Neural progenitor cell (in vitro differentiated cells): ENCODE data around the gene RABAC1. TPM values are rescaled to one million over a fixed set of nuclear protein-coding genes. Genes with fewer than 3 reads are reported as not detected.

Experiments used
- DNase-seq: peaks from one replicate; pipeline ENCODE4 v3.0.0-alpha.2; 2016; ENCODE audit warnings: low spot score
- H2AFZ ChIP-seq: fragments of 200-600 bp; sonication (generic); replicated peaks from 2 replicates; pipeline ENCODE4 v1.6.1; 2016; ENCODE audit warnings: antibody characterized with exemption
- H3F3A ChIP-seq: fragments of 200-600 bp; sonication (generic); 2 replicates; pipeline ENCODE4 v1.6.1; 2016; ENCODE audit warnings: antibody characterized with exemption, low read depth
- H3K27ac ChIP-seq: fragments of 200-600 bp; sonication (generic); 2 replicates; pipeline ENCODE4 v1.5.1; 2016; ENCODE audit warnings: mild to moderate bottlenecking
- H3K27me3 ChIP-seq: fragments of 200-600 bp; sonication (generic); 2 replicates; pipeline ENCODE4 v1.6.1; 2016; ENCODE audit warnings: mild to moderate bottlenecking, moderate library complexity
- H3K36me3 ChIP-seq: fragments of 200-600 bp; sonication (generic); 2 replicates; pipeline ENCODE4 v1.5.1; 2016
- H3K4me1 ChIP-seq: fragments of 200-600 bp; sonication (generic); 2 replicates; pipeline ENCODE4 v1.6.1; 2016; ENCODE audit warnings: mixed run types
- H3K4me2 ChIP-seq: fragments of 200-600 bp; sonication (generic); 2 replicates; pipeline ENCODE4 v1.6.1; 2016
- H3K4me3 ChIP-seq: fragments of 200-600 bp; sonication (generic); 2 replicates; pipeline ENCODE4 v1.5.1; 2016
- H3K79me2 ChIP-seq: fragments of 200-600 bp; sonication (generic); 2 replicates; pipeline ENCODE4 v1.6.1; 2016; ENCODE audit warnings: low read depth
- H3K9ac ChIP-seq: fragments of 200-600 bp; sonication (generic); 2 replicates; pipeline ENCODE4 v1.6.1; 2016
- H3K9me3 ChIP-seq: fragments of 200-600 bp; sonication (generic); 2 replicates; pipeline ENCODE4 v1.5.1; 2016; ENCODE audit warnings: low read depth
- H4K20me1 ChIP-seq: fragments of 200-600 bp; sonication (generic); 2 replicates; pipeline ENCODE4 v1.6.1; 2016; ENCODE audit warnings: low read depth
- H3K27ac Mint-ChIP-seq: 3 replicates; pipeline ENCODE4 v1.8.0; 2021; ENCODE audit warnings: mixed read lengths
- H3K27me3 Mint-ChIP-seq: 2 replicates; pipeline ENCODE4 v1.8.0; 2022; ENCODE audit warnings: low read depth, mild to moderate bottlenecking, inconsistent platforms, moderate library complexity, mixed read lengths; ENCODE audit not compliant: insufficient read depth
- H3K36me3 Mint-ChIP-seq: 3 replicates; pipeline ENCODE4 v1.8.0; 2021; ENCODE audit warnings: mixed read lengths
- H3K4me1 Mint-ChIP-seq: 3 replicates; pipeline ENCODE4 v1.8.0; 2021; ENCODE audit warnings: mixed read lengths
- H3K4me3 Mint-ChIP-seq: 3 replicates; pipeline ENCODE4 v1.8.0; 2021; ENCODE audit warnings: mild to moderate bottlenecking, moderate library complexity, mixed read lengths
- H3K9me3 Mint-ChIP-seq: 3 replicates; pipeline ENCODE4 v1.8.0; 2020; ENCODE audit warnings: mixed read lengths
- EZH2 ChIP-seq: fragments of 200-600 bp; sonication (generic); IDR thresholded peaks from 2 replicates; pipeline ENCODE4 v1.6.1; 2017; ENCODE audit warnings: antibody characterized with exemption, mild to moderate bottlenecking, moderate library complexity
- EZH2phosphoT487 ChIP-seq: fragments of 200-600 bp; sonication (generic); IDR thresholded peaks from 2 replicates; pipeline ENCODE4 v1.6.1; 2017; ENCODE audit warnings: antibody characterized with exemption
- total RNA-seq: library from RNA; depleted of rRNA; stranded (reverse); fragments of >200 nt; gene quantifications from 2 replicates; pipeline ENCODE4 v1.2.3, GENCODE V29; 2015; ENCODE audit warnings: low replicate concordance
- TF ChIP-seq, protein P1 (sequence below): fragments of 200-600 bp; sonication (generic); IDR thresholded peaks from 2 replicates; pipeline ENCODE4 v1.5.1; 2017; ENCODE audit warnings: antibody characterized with exemption, mild to moderate bottlenecking

Gene RABAC1
- total RNA-seq, 1 donor from 2014 or later, result 33.1 TPM

DNA sequence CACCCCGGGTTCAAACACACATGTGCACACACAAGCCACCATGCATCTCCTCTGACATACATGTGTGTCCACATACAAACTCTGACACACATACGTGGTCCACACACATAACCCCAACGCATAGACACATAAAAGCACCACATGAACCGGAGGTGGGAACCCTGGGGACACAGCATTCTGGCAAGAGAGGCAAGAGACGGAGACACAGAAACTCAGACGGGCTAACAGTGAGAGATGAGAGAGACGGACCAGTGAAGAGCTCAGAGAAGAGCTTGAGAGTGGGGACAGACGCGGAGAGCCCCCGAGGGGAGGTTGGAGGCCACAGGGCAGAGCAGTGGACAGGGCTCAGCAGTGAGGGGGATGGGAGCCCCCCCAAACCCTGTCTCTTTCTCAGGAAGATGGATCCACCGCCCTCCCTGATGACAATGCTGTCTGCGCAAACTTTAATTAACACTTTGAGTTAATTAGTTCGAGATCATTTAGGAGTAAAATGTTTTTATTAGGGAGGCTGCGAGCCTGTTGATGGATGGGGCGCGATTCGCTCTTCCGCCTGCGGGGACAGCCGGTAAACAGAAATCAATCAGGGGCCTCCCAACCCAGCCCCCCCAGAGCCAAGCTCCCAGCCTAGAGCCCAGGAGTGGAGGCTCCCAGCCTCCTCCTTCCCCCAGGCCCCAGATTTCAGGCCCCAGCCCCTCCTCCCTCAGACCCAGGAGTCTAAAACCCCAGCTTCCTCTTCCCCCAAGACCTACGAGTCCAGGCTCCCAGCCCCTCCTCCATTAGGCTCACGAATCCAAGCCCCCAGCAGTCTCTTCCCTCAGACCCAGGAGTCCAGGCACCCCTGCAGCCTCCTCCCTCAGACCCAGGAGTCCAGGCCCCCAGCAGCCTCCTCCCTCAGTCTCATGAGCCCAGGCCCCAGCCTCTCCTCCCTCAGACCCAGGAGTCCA, 21.3 kb downstream of the RABAC1 start:
- Histone ChIP-seq H3K27ac (no peak overlapping the region), H3K9ac (no peak overlapping the region), H4K20me1 (peaks cover 5% of the 10 kb centered on the region), H2AFZ (no peak overlapping the region), H3K4me2 (no peak overlapping the region), H3K27me3 (peaks cover 96% of the 10 kb centered on the region), H3K36me3 (no peaks in the 10 kb centered on the region), H3K9me3 (no peaks in the 10 kb centered on the region), H3F3A (peaks cover 8% of the 10 kb centered on the region), H3K79me2 (no peaks in the 10 kb centered on the region), H3K4me1 (no peaks in the 10 kb centered on the region), H3K4me3 (no peak overlapping the region)
- H3K36me3 Mint-ChIP-seq, result peaks cover 4% of the 10 kb centered on the region
- peaks cover 16% of the 10 kb centered on the region for H3K4me1 Mint-ChIP-seq
- peaks cover 7% of the 10 kb centered on the region for H3K9me3 Mint-ChIP-seq
- no peak overlapping the region for H3K27ac Mint-ChIP-seq
- no peak for DNase-seq
- H3K27me3 Mint-ChIP-seq, result peaks cover 52% of the 10 kb centered on the region
- TF ChIP-seq EZH2, result no peak
- TF ChIP-seq, protein P1, sequence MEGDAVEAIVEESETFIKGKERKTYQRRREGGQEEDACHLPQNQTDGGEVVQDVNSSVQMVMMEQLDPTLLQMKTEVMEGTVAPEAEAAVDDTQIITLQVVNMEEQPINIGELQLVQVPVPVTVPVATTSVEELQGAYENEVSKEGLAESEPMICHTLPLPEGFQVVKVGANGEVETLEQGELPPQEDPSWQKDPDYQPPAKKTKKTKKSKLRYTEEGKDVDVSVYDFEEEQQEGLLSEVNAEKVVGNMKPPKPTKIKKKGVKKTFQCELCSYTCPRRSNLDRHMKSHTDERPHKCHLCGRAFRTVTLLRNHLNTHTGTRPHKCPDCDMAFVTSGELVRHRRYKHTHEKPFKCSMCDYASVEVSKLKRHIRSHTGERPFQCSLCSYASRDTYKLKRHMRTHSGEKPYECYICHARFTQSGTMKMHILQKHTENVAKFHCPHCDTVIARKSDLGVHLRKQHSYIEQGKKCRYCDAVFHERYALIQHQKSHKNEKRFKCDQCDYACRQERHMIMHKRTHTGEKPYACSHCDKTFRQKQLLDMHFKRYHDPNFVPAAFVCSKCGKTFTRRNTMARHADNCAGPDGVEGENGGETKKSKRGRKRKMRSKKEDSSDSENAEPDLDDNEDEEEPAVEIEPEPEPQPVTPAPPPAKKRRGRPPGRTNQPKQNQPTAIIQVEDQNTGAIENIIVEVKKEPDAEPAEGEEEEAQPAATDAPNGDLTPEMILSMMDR, result peak; percentile 25
- TF ChIP-seq EZH2phosphoT487, result no peak
- H3K4me3 Mint-ChIP-seq, result peak overlapping the region; percentile 1

DNA sequence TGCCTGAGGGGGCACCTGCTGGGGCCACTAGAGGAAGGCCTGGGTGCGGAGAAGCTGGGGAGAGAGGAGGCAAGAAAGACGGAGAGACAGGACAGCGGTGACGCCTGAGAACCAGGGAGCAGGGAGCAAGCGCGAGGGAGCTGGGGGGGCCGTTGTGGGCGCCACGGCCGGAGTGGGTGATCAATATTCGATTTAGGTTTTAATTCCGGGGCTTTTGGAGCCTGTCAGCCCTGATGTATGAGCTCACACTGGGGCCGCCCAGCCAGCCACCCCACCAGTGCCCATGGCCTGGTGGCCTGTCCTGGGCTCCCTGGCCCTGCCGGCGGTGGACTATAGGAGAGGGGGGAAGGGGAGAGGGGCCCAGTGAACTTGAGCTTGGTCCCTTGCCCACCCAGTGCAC, 22.2 kb downstream of the RABAC1 start:
- Histone ChIP-seq H3K9me3 (no peaks in the 10 kb centered on the region), H3K4me1 (no peaks in the 10 kb centered on the region), H3K36me3 (no peaks in the 10 kb centered on the region), H3K27me3 (peaks cover 99% of the 10 kb centered on the region), H4K20me1 (peaks cover 13% of the 10 kb centered on the region), H3F3A (peaks cover 8% of the 10 kb centered on the region), H3K79me2 (no peaks in the 10 kb centered on the region), H2AFZ (no peak overlapping the region), H3K9ac (no peak overlapping the region), H3K4me3 (no peak overlapping the region), H3K4me2 (no peak overlapping the region), H3K27ac (no peak overlapping the region)
- Mint-ChIP-seq H3K4me3 (no peak overlapping the region), H3K27me3 (peaks cover 53% of the 10 kb centered on the region), H3K27ac (no peak overlapping the region), H3K9me3 (peaks cover 7% of the 10 kb centered on the region), H3K4me1 (peaks cover 16% of the 10 kb centered on the region), H3K36me3 (peaks cover 4% of the 10 kb centered on the region)
- DNase-seq, result no peak
- TF ChIP-seq, protein P1, result no peak
- TF ChIP-seq EZH2 (no peak), EZH2phosphoT487 (no peak)

DNA sequence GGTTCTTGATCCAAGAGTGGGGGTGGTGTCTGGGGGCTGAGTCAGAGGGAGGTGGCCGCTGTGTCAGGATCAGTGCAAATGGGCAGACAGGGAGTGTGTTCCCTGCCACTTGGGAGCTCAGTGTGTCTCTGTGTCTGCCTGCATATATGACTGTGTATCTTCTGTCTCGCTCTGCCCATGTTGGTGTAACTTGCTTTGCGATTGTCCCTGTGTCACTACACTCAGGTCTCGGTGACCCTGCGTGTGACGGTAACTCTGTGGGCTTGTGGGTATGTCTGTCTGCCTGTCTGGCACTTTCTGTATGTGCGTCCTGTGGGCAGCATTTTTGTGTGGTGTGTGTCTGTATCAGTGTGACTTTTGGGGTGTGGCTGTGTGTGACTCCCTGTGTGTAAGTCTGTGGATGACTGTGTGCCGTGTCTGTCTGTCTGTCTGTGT, 22.7 kb downstream of the RABAC1 start:
- Mint-ChIP-seq H3K27ac (no peak overlapping the region), H3K9me3 (peaks cover 3% of the 10 kb centered on the region), H3K4me1 (peaks cover 13% of the 10 kb centered on the region), H3K36me3 (peaks cover under 1% of the 10 kb centered on the region), H3K27me3 (peaks cover 52% of the 10 kb centered on the region), H3K4me3 (peak overlapping the region; percentile 18)
- no peaks in the 10 kb centered on the region for H3K4me1 ChIP-seq
- peaks cover 16% of the 10 kb centered on the region for H4K20me1 ChIP-seq
- H3K27me3 ChIP-seq, result peaks cover 99% of the 10 kb centered on the region
- H3K79me2 ChIP-seq, result no peaks in the 10 kb centered on the region
- no peak overlapping the region for H3K27ac ChIP-seq
- TF ChIP-seq EZH2phosphoT487, result peak; percentile 22
- no peak for TF ChIP-seq EZH2
- TF ChIP-seq, protein P1, result no peak
- no peak overlapping the region for H3K4me2 ChIP-seq
- H2AFZ ChIP-seq, result no peak overlapping the region
- H3K4me3 ChIP-seq, result no peak overlapping the region
- H3F3A ChIP-seq, result peaks cover 8% of the 10 kb centered on the region
- no peak overlapping the region for H3K9ac ChIP-seq
- DNase-seq, result no peak
- no peaks in the 10 kb centered on the region for H3K9me3 ChIP-seq
- no peaks in the 10 kb centered on the region for H3K36me3 ChIP-seq
